A673 (cell line): ENCODE data around the gene ATP2A3. TPM values are rescaled to one million over a fixed set of nuclear protein-coding genes. Genes with fewer than 3 reads are reported as not detected.

Experiments
- BruUV-seq: library from RNA; stranded (reverse); fragments of 400-500 nt; replicated peaks from 2 replicates; lab custom pipeline; 2021; lab: Mats Ljungman, UMichigan
- CTCF ChIA-PET: fragments of 300-600 bp; sonication (Branson Sonifier 250); formaldehyde crosslinking; loops from one replicate; lab custom pipeline; 2022; ENCODE audit warnings: antibody characterized with exemption; lab: Charles Lee
- POLR2A ChIA-PET: fragments of 300-600 bp; sonication (Branson Sonifier 250); formaldehyde crosslinking; loops from one replicate; lab custom pipeline; 2022; ENCODE audit warnings: antibody characterized with exemption; ENCODE audit not compliant: low non-redundant PET; lab: Charles Lee
- DNase-seq: peaks from one replicate; pipeline ENCODE4 v3.0.0-alpha.2; 2015; ENCODE audit warnings: low spot score
- H3K27ac ChIP-seq: fragments of 200-600 bp; sonication (generic); 2 replicates; pipeline ENCODE4 v1.5.1; 2016; ENCODE audit warnings: mixed run types, low read depth, mild to moderate bottlenecking, mixed read lengths, antibody characterized with exemption, low read length; ENCODE audit not compliant: poor library complexity, severe bottlenecking
- H3K27me3 ChIP-seq: fragments of 200-600 bp; sonication (generic); replicated peaks from 2 replicates; pipeline ENCODE4 v1.6.1; 2017; ENCODE audit warnings: mixed run types, low read depth, mild to moderate bottlenecking, mixed read lengths, antibody characterized with exemption, low read length; ENCODE audit not compliant: insufficient read depth, poor library complexity
- H3K36me3 ChIP-seq: fragments of 200-600 bp; sonication (generic); 2 replicates; pipeline ENCODE4 v1.6.1; 2016; ENCODE audit warnings: mixed run types, mild to moderate bottlenecking, mixed read lengths, antibody characterized with exemption, low read length; ENCODE audit not compliant: insufficient read depth, poor library complexity, severe bottlenecking
- H3K4me1 ChIP-seq: fragments of 200-600 bp; sonication (generic); 2 replicates; pipeline ENCODE4 v1.6.1; 2017; ENCODE audit warnings: mixed run types, mild to moderate bottlenecking, mixed read lengths, antibody characterized with exemption, low read length; ENCODE audit not compliant: insufficient read depth, poor library complexity, severe bottlenecking
- H3K4me3 ChIP-seq: fragments of 200-600 bp; sonication (generic); 2 replicates; pipeline ENCODE4 v1.5.1; 2016; ENCODE audit warnings: low read depth, mixed run types, mild to moderate bottlenecking, mixed read lengths, low read length; ENCODE audit not compliant: poor library complexity, severe bottlenecking
- H3K9me3 ChIP-seq: fragments of 200-600 bp; sonication (generic); 2 replicates; pipeline ENCODE4 v1.6.1; 2016; ENCODE audit warnings: mixed run types, low read depth, mild to moderate bottlenecking, mixed read lengths, antibody characterized with exemption, low read length; ENCODE audit not compliant: poor library complexity, severe bottlenecking
- CTCF ChIP-seq: fragments of 300-800, 200-600 bp; sonication (generic); conservative IDR thresholded peaks from 2 replicates; pipeline ENCODE4 v1.5.1; 2017; ENCODE audit warnings: low read depth, mild to moderate bottlenecking, antibody characterized with exemption, low read length, moderate library complexity, mixed read lengths
- EZH2 ChIP-seq: fragments of 200-600 bp; sonication (generic); IDR thresholded peaks from 2 replicates; pipeline ENCODE4 v1.6.1; 2017; ENCODE audit warnings: borderline replicate concordance, low read depth, mild to moderate bottlenecking, mixed read lengths, antibody characterized with exemption, low read length; ENCODE audit not compliant: poor library complexity, severe bottlenecking
- intact Hi-C: fragments of 100-400 bp; cut with micrococcal nuclease; formaldehyde crosslinking; loops from one replicate; pipeline ENCODE4 v1.10.0; 2022; ENCODE audit not compliant: unreplicated experiment
- total RNA-seq: library from RNA; stranded (reverse); gene quantifications from 2 replicates; pipeline ENCODE4 v1.2.3, GENCODE V29; 2021

Gene ATP2A3
- total RNA-seq, 1 experiment from 2014 or later = 0.17 TPM

GRCh38 chr17:4004517-4005295 lies 40.5 kb upstream of the ATP2A3 start:
- Histone ChIP-seq H3K9me3 (no peaks in the 10 kb centered on the region), H3K27ac (no peak overlapping the region), H3K4me1 (no peaks in the 10 kb centered on the region), H3K4me3 (no peak overlapping the region), H3K36me3 (peaks cover 6% of the 10 kb centered on the region), H3K27me3 (no peaks in the 10 kb centered on the region)
- CTCF ChIA-PET = no interaction called here
- TF ChIP-seq CTCF = peak; percentile 93
- TF ChIP-seq EZH2 = no peak
- peak; percentile 68 for DNase-seq
- no TSS peak for BruUV-seq
- intact Hi-C loops = loop anchor here (2.0 to 10.0 kb wide), 4 partner anchors 67 to 267 kb away; no protein-coding TSS in a partner anchor
- POLR2A ChIA-PET = no interaction called here

GRCh38 chr17:4003501-4004421 lies 39.5 kb upstream of the ATP2A3 start:
- H3K4me3 ChIP-seq = no peak overlapping the region
- no TSS peak for BruUV-seq
- no peak overlapping the region for H3K27ac ChIP-seq
- no peaks in the 10 kb centered on the region for H3K27me3 ChIP-seq
- no peaks in the 10 kb centered on the region for H3K4me1 ChIP-seq
- ChIA-PET POLR2A (no interaction called here), CTCF (no interaction called here)
- no peak for DNase-seq
- intact Hi-C loops = loop anchor here (2.0 to 10.0 kb wide), 3 partner anchors 66 to 139 kb away; no protein-coding TSS in a partner anchor
- no peaks in the 10 kb centered on the region for H3K9me3 ChIP-seq
- H3K36me3 ChIP-seq = peaks cover 6% of the 10 kb centered on the region
- TF ChIP-seq EZH2 (no peak), CTCF (no peak)

GRCh38 chr17:4003131-4003500 lies 38.9 kb upstream of the ATP2A3 start:
- Histone ChIP-seq H3K36me3 (peaks cover 6% of the 10 kb centered on the region), H3K27ac (no peak overlapping the region), H3K4me1 (no peaks in the 10 kb centered on the region), H3K27me3 (no peaks in the 10 kb centered on the region), H3K9me3 (no peaks in the 10 kb centered on the region), H3K4me3 (no peak overlapping the region)
- TF ChIP-seq EZH2 = no peak
- no peak for TF ChIP-seq CTCF
- POLR2A ChIA-PET = no interaction called here
- no TSS peak for BruUV-seq
- intact Hi-C loops = loop anchor here (5.0 to 10.0 kb wide), 2 partner anchors 66 to 138 kb away; no protein-coding TSS in a partner anchor
- no peak for DNase-seq
- CTCF ChIA-PET = interaction anchor here (0.6 kb wide), 1 partner anchor 160 kb away, joined by 5 read pairs; no protein-coding TSS in a partner anchor
